GM12878 (cell line): Measurements from ENCODE around the gene SLC25A39. TPM values are rescaled to one million over a fixed set of nuclear protein-coding genes. Genes with fewer than 3 reads are reported as not detected.

ENCODE experiments used
- ATAC-seq: fragments of 200-7000 bp; cut with Tn5 transposase; 3 replicates; pipeline ENCODE4 v1.9.1; 2020; ENCODE audit warnings: mild to moderate bottlenecking, moderate library complexity
- BruUV-seq: library from RNA; stranded (reverse); fragments of 400-500 nt; replicated peaks from 2 replicates; lab custom pipeline; 2021; lab: Mats Ljungman, UMichigan
- CTCF ChIA-PET: fragments of 300-600 bp; sonication (Branson Sonifier 250); formaldehyde crosslinking; extraction: SDS; loops from one replicate; lab custom pipeline; 2021; ENCODE audit warnings: inconsistent platforms; lab: Yijun Ruan, JAX
- POLR2A ChIA-PET: fragments of 350-600 bp; formaldehyde crosslinking; extraction: SDS; loops from one replicate; lab custom pipeline; 2021; ENCODE audit warnings: inconsistent platforms; lab: Charles Lee
- RAD21 ChIA-PET: fragments of 300-600 bp; sonication (Branson Sonifier 250); formaldehyde crosslinking; loops from one replicate; lab custom pipeline; 2023; ENCODE audit warnings: antibody characterized with exemption; ENCODE audit not compliant: unreplicated experiment; lab: Charles Lee
- SMC1A ChIA-PET: fragments of 300-600 bp; sonication (Branson Sonifier 250); formaldehyde crosslinking; loops from one replicate; lab custom pipeline; 2023; ENCODE audit not compliant: unreplicated experiment, uncharacterized antibody; lab: Charles Lee
- DNase-seq: peaks from one replicate; pipeline ENCODE4 v3.0.0-alpha.2; 2011; ENCODE audit warnings: low read depth, low spot score
- FAIRE-seq: peaks from 3 replicates; lab custom pipeline; 2011; peaks lifted over from hg19 to GRCh38; lab: Jason Lieb, UNC
- H2AFZ ChIP-seq: 2 replicates; pipeline ENCODE4 v1.6.0; 2011; ENCODE audit warnings: low read depth, low read length, control low read depth; ENCODE audit not compliant: control insufficient read depth
- H3K27ac ChIP-seq: 2 replicates; pipeline ENCODE4 v1.5.1; 2011; ENCODE audit warnings: control low read depth; ENCODE audit not compliant: control insufficient read depth, insufficient read depth
- H3K27me3 ChIP-seq, 2 experiments: replicated peaks in 1 of 2; 2 replicates each; pipeline versions ENCODE4 v1.6.0 to v1.6.1; 2011; ENCODE audit warnings: low read length in 1 of 2; ENCODE audit not compliant: control insufficient read depth in 2 of 2, insufficient read depth in 2 of 2
- H3K36me3 ChIP-seq, 2 experiments: 2 replicates each; pipeline ENCODE4 v1.5.1; 2011; ENCODE audit warnings: low read length in 1 of 2; ENCODE audit not compliant: control insufficient read depth in 2 of 2, insufficient read depth in 2 of 2
- H3K4me1 ChIP-seq: 2 replicates; pipeline ENCODE4 v1.6.1; 2011; ENCODE audit warnings: mild to moderate bottlenecking, low read length, moderate library complexity, mixed read lengths; ENCODE audit not compliant: control insufficient read depth, insufficient read depth
- H3K4me2 ChIP-seq: 2 replicates; pipeline ENCODE4 v1.6.0; 2011; ENCODE audit warnings: control low read depth; ENCODE audit not compliant: control insufficient read depth, insufficient read depth
- H3K4me3 ChIP-seq: fragments of 200-600 bp; sonication (generic); 2 replicates; pipeline ENCODE4 v1.5.1; 2016
- H3K79me2 ChIP-seq: 2 replicates; pipeline ENCODE4 v1.6.0; 2011; ENCODE audit warnings: low read length; ENCODE audit not compliant: control insufficient read depth, insufficient read depth
- H3K9ac ChIP-seq: 2 replicates; pipeline ENCODE4 v1.8.0; 2011; ENCODE audit warnings: low read length, control low read depth, mixed read lengths; ENCODE audit not compliant: control insufficient read depth, insufficient read depth
- H3K9me3 ChIP-seq: replicated peaks from 3 replicates; pipeline ENCODE4 v1.5.1; 2011; ENCODE audit warnings: mild to moderate bottlenecking, low read length; ENCODE audit not compliant: control insufficient read depth, insufficient read depth
- H4K20me1 ChIP-seq: 2 replicates; pipeline ENCODE4 v1.6.0; 2011; ENCODE audit not compliant: control insufficient read depth, insufficient read depth
- BMI1 ChIP-seq: fragments of 450-650 bp; IDR thresholded peaks from 2 replicates; pipeline ENCODE4 v1.6.1; 2016; ENCODE audit warnings: mild to moderate bottlenecking, moderate library complexity, borderline replicate concordance
- EZH2 ChIP-seq: IDR thresholded peaks from 2 replicates; pipeline ENCODE4 v1.6.1; 2012; ENCODE audit warnings: low read depth, mild to moderate bottlenecking, control low read depth, inconsistent platforms, low read length, borderline replicate concordance; ENCODE audit not compliant: control insufficient read depth
- FOXK2 ChIP-seq: fragments of 450-650 bp; IDR thresholded peaks from 2 replicates; pipeline ENCODE4 v1.6.1; 2017; ENCODE audit warnings: mild to moderate bottlenecking, moderate library complexity
- NR2F1 ChIP-seq: fragments of 450-650 bp; conservative IDR thresholded peaks from 2 replicates; pipeline ENCODE4 v1.6.1; 2017; ENCODE audit warnings: mild to moderate bottlenecking
- SIN3A ChIP-seq: IDR thresholded peaks from 2 replicates; pipeline ENCODE4 v1.6.1; 2012; ENCODE audit warnings: low read depth, low read length, improper control_type of control experiment
- TCF7 ChIP-seq: IDR thresholded peaks from 2 replicates; pipeline ENCODE4 v1.6.1; 2014; ENCODE audit warnings: antibody characterized with exemption, borderline replicate concordance
- WGBS: methylation state at CpG from one replicate; pipeline ENCODE4 v1.1.6; 2016; ENCODE audit warnings: low lambda C conversion rate; ENCODE audit not compliant: insufficient replicate concordance, insufficient coverage; ENCODE audit errors: missing lambda C conversion rate; 5-methylcytosine and 5-hydroxymethylcytosine counted together
- in situ Hi-C: fragments of 300-500 bp; cut with MboI; formaldehyde crosslinking; loops from 9 replicates; pipeline ENCODE4 v1.14.3; 2018; ENCODE audit warnings: mixed read lengths
- intact Hi-C: fragments of 100-400 bp; cut with micrococcal nuclease; formaldehyde crosslinking; loops from one replicate; pipeline ENCODE4 v1.14.2; 2022; ENCODE audit not compliant: unreplicated experiment
- polyA plus RNA-seq, 11 experiments: library from polyadenylated mRNA; depleted of rRNA in 4 of 11; unstranded in 6 of 11; stranded (reverse) in 5 of 11; fragments of >200 nt; fragmentation: Nextera tagmentation in 4 of 11; fragmentation: Illumina TruSeq in 1 of 11; extraction: Ambion mirVana in 4 of 11; extraction: Trizol in 1 of 11; gene quantifications; 1 replicate in 1 of 11; 2 replicates in 10 of 11; pipeline versions ENCODE4 v1.2.1 to v1.2.3, GENCODE V29; 2011 to 2016; ENCODE audit warnings: inconsistent platforms in 2 of 11, missing spikeins in 2 of 11, low read depth in 1 of 11
- total RNA-seq, 4 experiments: library from RNA; depleted of rRNA in 3 of 4; stranded (reverse); fragments of >200 nt in 3 of 4; fragmentation: Illumina TruSeq in 1 of 4; extraction: Trizol in 1 of 4; gene quantifications; 2 replicates each; pipeline versions ENCODE4 v1.2.1 to v1.2.3, GENCODE V29; 2013 to 2021

The SLC25A39 gene
- total and polyA plus RNA-seq, 10 of the 15 experiments (the other 5 are each of a cell fraction or from before 2014, with no cell fraction given), result 3.5 to 270 (median 150) TPM

DNA sequence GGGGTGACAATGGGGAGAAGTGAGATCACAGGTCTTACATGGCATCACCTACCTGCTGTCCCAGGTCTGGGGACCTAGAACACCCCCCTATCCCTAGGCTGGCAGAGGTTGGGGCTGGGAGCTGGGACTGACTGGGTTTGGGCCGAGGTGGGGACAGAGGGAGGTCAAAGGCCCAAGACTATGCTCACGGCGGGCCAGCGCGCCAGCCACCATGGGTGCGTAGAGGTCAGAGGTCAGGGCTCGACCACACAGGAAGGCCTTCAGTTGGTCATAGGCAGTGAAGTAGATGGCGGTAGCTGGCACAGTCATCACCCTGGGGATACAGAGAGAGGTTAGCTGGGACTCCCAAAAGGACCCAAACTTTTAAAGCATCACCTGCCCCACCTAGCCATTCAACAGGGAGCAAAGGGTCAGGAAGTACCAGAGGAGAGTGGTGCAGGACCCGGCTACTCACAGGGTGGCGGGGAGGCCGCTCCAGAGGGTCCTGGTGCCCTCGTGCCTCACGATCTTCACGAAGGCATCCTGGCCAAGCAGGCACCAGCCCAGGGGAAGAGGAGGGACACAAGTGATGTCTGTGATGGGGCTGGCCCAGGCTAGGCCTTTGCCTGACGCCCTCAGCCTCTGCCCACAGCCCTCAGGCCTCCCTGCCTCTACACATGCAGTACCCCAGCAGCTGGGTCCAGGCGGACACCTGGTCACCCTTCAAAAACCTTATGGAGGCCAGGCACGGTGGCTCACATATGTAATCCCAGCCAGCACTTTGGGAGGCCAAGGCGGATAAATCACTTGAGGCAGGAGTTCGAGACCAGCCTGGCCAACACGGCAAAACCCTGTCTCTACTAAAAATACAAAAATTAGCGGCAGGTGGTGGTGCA, 3.1 kb downstream of the SLC25A39 start:
- intact Hi-C loops, result no loop called here
- peaks cover 8 to 19% of the 10 kb centered on the region in 2 experiments; a peak in 3 of 4 replicates for H3K36me3 ChIP-seq
- H3K4me3 ChIP-seq, result no peak overlapping the region
- H3K79me2 ChIP-seq, result peaks cover 26% of the 10 kb centered on the region
- DNase-seq (no peak), FAIRE-seq (no peak)
- H4K20me1 ChIP-seq, result 0 out of 2 replicates have a peak, but pooled peaks cover under 1% of the 10 kb centered on the region
- POLR2A ChIA-PET, result interaction anchor here (0.5 to 0.6 kb wide), 3 partner anchors 45 to 100 kb away, joined by 3 read pairs; no protein-coding TSS in a partner anchor
- peaks cover 0 to 3% of the 10 kb centered on the region in 2 experiments; a peak in 1 of 4 replicates for H3K27me3 ChIP-seq
- H3K9me3 ChIP-seq, result no peaks in the 10 kb centered on the region
- in situ Hi-C loops, result no loop called here
- BruUV-seq, result no TSS peak
- peaks cover 5% of the 10 kb centered on the region; the same call in 1 of the 2 replicates for H3K4me1 ChIP-seq
- no peak overlapping the region for H3K9ac ChIP-seq
- H2AFZ ChIP-seq, result no peak overlapping the region
- H3K27ac ChIP-seq, result no peak overlapping the region
- TF ChIP-seq NR2F1 (0 out of 2 replicates have a peak, but pooled peaks have one; percentile 36), SIN3A (no peak), TCF7 (no peak), FOXK2 (no peak), BMI1 (no peak), EZH2 (no peak)
- TF ChIP-seq, all 136 proteins: peak for 1
- WGBS, result 98% methylated on average over 21 of the region's 21 CpGs
- H3K4me2 ChIP-seq, result no peak overlapping the region
- ATAC-seq, result no peak
- CTCF ChIA-PET, result interaction anchor here (2.4 kb wide), 1 partner anchor 112 kb away, joined by 6 read pairs; no protein-coding TSS in a partner anchor
- RAD21 ChIA-PET, result interaction anchor here (0.6 to 2.0 kb wide), 2 partner anchors 19 to 112 kb away, joined by 3 to 4 read pairs; no protein-coding TSS in a partner anchor
- SMC1A ChIA-PET, result interaction anchor here (1.2 to 1.8 kb wide), 3 partner anchors 63 to 112 kb away, joined by 3 to 4 read pairs (median 4); no protein-coding TSS in a partner anchor
